ENCODE results near the gene ANK3. TPM values are rescaled to one million over a fixed set of nuclear protein-coding genes. Genes with fewer than 3 reads are reported as not detected.
A peak's percentile ranks its signal among the peaks of the same experiment; 100 is the strongest.

ANK3 gene
- total RNA-seq, 4 donors from 2014 or later: 34.8 to 91.3 (median 56.7) TPM

DNA sequence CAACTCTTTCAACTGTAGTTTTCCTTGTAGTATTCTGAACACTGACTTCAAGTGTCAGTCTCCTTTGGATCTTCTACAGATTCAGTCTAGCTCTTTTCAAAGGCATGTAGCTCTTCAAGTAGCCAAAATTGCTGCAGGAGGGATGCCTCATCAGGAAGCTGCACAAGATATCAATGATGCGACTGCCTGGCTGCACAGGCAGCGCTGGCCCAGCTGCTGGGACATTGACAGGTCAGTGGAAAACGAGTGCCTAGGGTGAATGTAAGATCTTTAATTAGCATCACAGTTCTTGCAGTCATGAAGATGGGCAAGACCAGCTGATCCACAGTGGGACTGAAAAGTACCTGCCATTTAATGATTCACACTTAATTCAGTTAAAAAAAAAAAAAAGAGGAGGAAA is 167.6 kb downstream of the ANK3 start:
- no peak for TF ChIP-seq POLR2A (IDR thresholded peaks at IDR 0.05)
- TF ChIP-seq, protein P1, sequence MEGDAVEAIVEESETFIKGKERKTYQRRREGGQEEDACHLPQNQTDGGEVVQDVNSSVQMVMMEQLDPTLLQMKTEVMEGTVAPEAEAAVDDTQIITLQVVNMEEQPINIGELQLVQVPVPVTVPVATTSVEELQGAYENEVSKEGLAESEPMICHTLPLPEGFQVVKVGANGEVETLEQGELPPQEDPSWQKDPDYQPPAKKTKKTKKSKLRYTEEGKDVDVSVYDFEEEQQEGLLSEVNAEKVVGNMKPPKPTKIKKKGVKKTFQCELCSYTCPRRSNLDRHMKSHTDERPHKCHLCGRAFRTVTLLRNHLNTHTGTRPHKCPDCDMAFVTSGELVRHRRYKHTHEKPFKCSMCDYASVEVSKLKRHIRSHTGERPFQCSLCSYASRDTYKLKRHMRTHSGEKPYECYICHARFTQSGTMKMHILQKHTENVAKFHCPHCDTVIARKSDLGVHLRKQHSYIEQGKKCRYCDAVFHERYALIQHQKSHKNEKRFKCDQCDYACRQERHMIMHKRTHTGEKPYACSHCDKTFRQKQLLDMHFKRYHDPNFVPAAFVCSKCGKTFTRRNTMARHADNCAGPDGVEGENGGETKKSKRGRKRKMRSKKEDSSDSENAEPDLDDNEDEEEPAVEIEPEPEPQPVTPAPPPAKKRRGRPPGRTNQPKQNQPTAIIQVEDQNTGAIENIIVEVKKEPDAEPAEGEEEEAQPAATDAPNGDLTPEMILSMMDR (IDR thresholded peaks at IDR 0.05): no peak
- no peak for DNase-seq
- intact Hi-C loops (cut with DNase I; ENCODE audit: low total_unique reads): no loop called here

DNA sequence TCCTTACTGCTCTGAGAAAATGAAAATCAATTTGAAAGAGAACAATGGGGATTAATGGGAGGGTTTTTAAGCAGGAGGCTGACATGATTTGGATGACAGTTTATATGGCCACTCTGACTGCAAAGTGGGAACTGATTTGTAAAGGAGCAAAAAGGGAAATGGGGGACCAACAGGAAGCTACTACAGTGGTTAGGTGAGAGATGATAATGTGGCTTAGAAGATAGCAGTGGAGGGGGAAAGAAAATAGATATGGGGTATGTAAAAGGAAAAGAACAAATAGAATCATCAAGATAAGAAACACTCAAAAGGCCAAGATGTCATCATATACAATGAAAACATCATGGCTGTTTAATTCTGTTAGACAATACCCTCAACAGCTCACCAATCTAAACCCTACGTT is 177.5 kb downstream of the ANK3 start:
- H3K9me3 ChIP-seq: no peaks in the 10 kb centered on the region
- no peaks in the 10 kb centered on the region for H3K4me1 ChIP-seq
- intact Hi-C loops (cut with DNase I; ENCODE audit: low total_unique reads): loop anchor here (5.0 kb wide), 1 partner anchor 110 kb away; no protein-coding TSS in a partner anchor
- H3K36me3 ChIP-seq: no peaks in the 10 kb centered on the region
- TF ChIP-seq, protein P1 (IDR thresholded peaks at IDR 0.05): no peak
- no peak overlapping the region for H3K4me3 ChIP-seq
- no peak overlapping the region for H3K27ac ChIP-seq
- no peak for DNase-seq
- H3K27me3 ChIP-seq: no peaks in the 10 kb centered on the region

More for the DNA sequence above, 167.6 kb downstream of the ANK3 start:
- Histone ChIP-seq H3K27ac (no peak overlapping the region), H3K27me3 (no peaks in the 10 kb centered on the region), H3K9me3 (no peaks in the 10 kb centered on the region), H3K4me3 (no peak overlapping the region), H3K36me3 (no peaks in the 10 kb centered on the region), H3K4me1 (no peaks in the 10 kb centered on the region)

DNA sequence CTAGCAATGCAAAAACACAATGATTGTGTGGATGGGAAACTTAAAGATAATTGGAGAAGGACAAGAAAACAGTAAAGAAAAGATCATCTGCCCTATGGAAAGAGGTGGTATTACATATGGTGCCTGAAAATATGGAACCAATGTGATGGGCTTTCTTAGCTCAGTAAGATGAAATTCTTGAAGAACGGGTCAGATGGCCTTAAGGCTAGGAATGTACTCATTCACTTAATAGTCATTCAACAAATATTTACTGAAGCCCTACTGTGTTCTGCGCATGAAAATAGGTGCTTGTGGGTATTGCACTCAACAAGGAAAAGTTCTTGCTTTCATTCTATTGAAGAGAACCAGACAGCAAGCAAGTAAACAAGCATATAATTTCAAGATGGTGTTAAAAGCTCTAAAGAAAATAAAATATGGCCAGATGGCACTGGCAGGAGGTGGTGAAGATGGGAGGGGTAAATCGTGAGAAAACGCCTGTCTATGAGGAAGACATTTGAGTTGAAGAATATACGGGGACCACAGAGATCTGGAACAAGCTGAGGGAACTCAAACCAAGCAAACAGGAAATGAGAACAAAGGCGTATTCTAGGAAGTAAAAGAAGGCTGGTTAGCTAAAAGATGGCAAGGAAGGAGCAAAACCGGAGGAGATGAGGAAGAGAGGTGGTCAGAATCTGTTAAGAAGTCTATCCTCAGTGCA is 179.7 kb downstream of the ANK3 start:
- Histone ChIP-seq H3K4me1 (no peaks in the 10 kb centered on the region), H3K27ac (no peak overlapping the region), H3K9me3 (no peaks in the 10 kb centered on the region), H3K27me3 (no peaks in the 10 kb centered on the region), H3K4me3 (no peak overlapping the region), H3K36me3 (no peaks in the 10 kb centered on the region)
- intact Hi-C loops (cut with DNase I; ENCODE audit: low total_unique reads): loop anchor here (5.0 kb wide), 1 partner anchor 108 kb away; no protein-coding TSS in a partner anchor
- TF ChIP-seq, protein P1 (IDR thresholded peaks at IDR 0.05): no peak
- TF ChIP-seq POLR2A (IDR thresholded peaks at IDR 0.05): no peak
- no peak for DNase-seq

- no peaks in the 10 kb centered on the region for H3K4me1 ChIP-seq
- no peak overlapping the region for H3K4me3 ChIP-seq
- intact Hi-C loops (cut with DNase I; ENCODE audit: low total_unique reads): no loop called here
- no peaks in the 10 kb centered on the region for H3K36me3 ChIP-seq
- no peak overlapping the region for H3K27ac ChIP-seq
- H3K27me3 ChIP-seq: no peaks in the 10 kb centered on the region
- TF ChIP-seq, protein P1 (IDR thresholded peaks at IDR 0.05): peak; percentile 62 to 81 (median 71)
- TF ChIP-seq POLR2A (IDR thresholded peaks at IDR 0.05): no peak
- DNase-seq: no peak
- no peaks in the 10 kb centered on the region for H3K9me3 ChIP-seq
Observed at GRCh38 chr10:60208676-60209269, 180.9 kb downstream of the ANK3 start.

GRCh38 chr10:60207894-60208293 is 181.8 kb downstream of the ANK3 start:
- no peak for DNase-seq
- Histone ChIP-seq H3K9me3 (no peaks in the 10 kb centered on the region), H3K36me3 (no peaks in the 10 kb centered on the region), H3K27ac (no peak overlapping the region), H3K4me1 (no peaks in the 10 kb centered on the region), H3K4me3 (no peak overlapping the region), H3K27me3 (no peaks in the 10 kb centered on the region)
- intact Hi-C loops (cut with DNase I; ENCODE audit: low total_unique reads): no loop called here
- TF ChIP-seq, protein P1 (IDR thresholded peaks at IDR 0.05): no peak
- no peak for TF ChIP-seq POLR2A (IDR thresholded peaks at IDR 0.05)

Data from uterus (tissue), 4 donors.